ENCODE data around the gene TDRD9. TPM values are rescaled to one million over a fixed set of nuclear protein-coding genes. Genes with fewer than 3 reads are reported as not detected.

The TDRD9 gene
- polyA plus RNA-seq, 1 experiment = 2.2 TPM

GRCh38 chr14:104016873-104017650, 88.8 kb downstream of the TDRD9 start:
- DNase-seq (ENCODE audit: low read depth) = no peak
- Histone ChIP-seq H3K27me3 (ENCODE audit: control insufficient read depth, insufficient read depth, low read length) (0 out of 2 replicates have a peak, but pooled peaks cover 4% of the 10 kb centered on the region), H3K4me3 (ENCODE audit: low read depth, low read length) (no peak overlapping the region), H3K36me3 (ENCODE audit: control insufficient read depth, insufficient read depth, low read length) (no peaks in the 10 kb centered on the region)
- ChIA-PET CTCF (interaction anchor here (0.6 to 1.5 kb wide), 2 partner anchors 8 to 1063 kb away, joined by 3 read pairs; no protein-coding TSS in a partner anchor), POLR2A (no interaction called here)
- TF ChIP-seq CTCF (IDR thresholded peaks at IDR 0.05; ENCODE audit: insufficient read depth, low read depth, low read length) = no peak

- POLR2A ChIA-PET = no interaction called here
- no peaks in the 10 kb centered on the region for H3K36me3 ChIP-seq (ENCODE audit: control insufficient read depth, insufficient read depth, low read length)
- no peak for DNase-seq (ENCODE audit: low read depth)
- no peak overlapping the region for H3K4me3 ChIP-seq (ENCODE audit: low read depth, low read length)
- TF ChIP-seq CTCF (IDR thresholded peaks at IDR 0.05; ENCODE audit: insufficient read depth, low read depth, low read length) = no peak
- CTCF ChIA-PET = no interaction called here
- H3K27me3 ChIP-seq (ENCODE audit: control insufficient read depth, insufficient read depth, low read length) = 0 out of 2 replicates have a peak, but pooled peaks cover 4% of the 10 kb centered on the region
Measured at GRCh38 chr14:104019029-104019428, 90.8 kb downstream of the TDRD9 start.

GRCh38 chr14:104019806-104020205, 91.5 kb downstream of the TDRD9 start:
- Histone ChIP-seq H3K27me3 (ENCODE audit: control insufficient read depth, insufficient read depth, low read length) (0 out of 2 replicates have a peak, but pooled peaks cover 4% of the 10 kb centered on the region), H3K4me3 (ENCODE audit: low read depth, low read length) (no peak overlapping the region), H3K36me3 (ENCODE audit: control insufficient read depth, insufficient read depth, low read length) (no peaks in the 10 kb centered on the region)
- no peak for DNase-seq (ENCODE audit: low read depth)
- ChIA-PET POLR2A (no interaction called here), CTCF (no interaction called here)
- TF ChIP-seq CTCF (IDR thresholded peaks at IDR 0.05; ENCODE audit: insufficient read depth, low read depth, low read length) = no peak

GRCh38 chr14:104020471-104020870, 92.2 kb downstream of the TDRD9 start:
- no peaks in the 10 kb centered on the region for H3K36me3 ChIP-seq (ENCODE audit: control insufficient read depth, insufficient read depth, low read length)
- CTCF ChIA-PET = no interaction called here
- DNase-seq (ENCODE audit: low read depth) = no peak
- no peak overlapping the region for H3K4me3 ChIP-seq (ENCODE audit: low read depth, low read length)
- H3K27me3 ChIP-seq (ENCODE audit: control insufficient read depth, insufficient read depth, low read length) = 0 out of 2 replicates have a peak, but pooled peaks cover 4% of the 10 kb centered on the region
- TF ChIP-seq CTCF (IDR thresholded peaks at IDR 0.05; ENCODE audit: insufficient read depth, low read depth, low read length) = no peak
- POLR2A ChIA-PET = no interaction called here

GRCh38 chr14:104023325-104024055, 95.2 kb downstream of the TDRD9 start:
- TF ChIP-seq CTCF (IDR thresholded peaks at IDR 0.05; ENCODE audit: insufficient read depth, low read depth, low read length) = no peak
- H3K27me3 ChIP-seq (ENCODE audit: control insufficient read depth, insufficient read depth, low read length) = no peaks in the 10 kb centered on the region
- CTCF ChIA-PET = no interaction called here
- no peak for DNase-seq (ENCODE audit: low read depth)
- no peaks in the 10 kb centered on the region for H3K36me3 ChIP-seq (ENCODE audit: control insufficient read depth, insufficient read depth, low read length)
- H3K4me3 ChIP-seq (ENCODE audit: low read depth, low read length) = no peak overlapping the region
- POLR2A ChIA-PET = no interaction called here
